SK-N-SH (cell line): ENCODE measurements around the gene PLAC1. TPM values are rescaled to one million over a fixed set of nuclear protein-coding genes. Genes with fewer than 3 reads are reported as not detected.

Experiments
- CTCF ChIA-PET: fragments of 300-600, 350-600 bp; formaldehyde crosslinking; extraction: SDS; loops from one replicate; lab custom pipeline; 2021; lab: Yijun Ruan, JAX
- POLR2A ChIA-PET: fragments of 350-600 bp; sonication (Branson Sonifier 250); formaldehyde crosslinking; extraction: SDS; loops from one replicate; lab custom pipeline; 2020; ENCODE audit warnings: antibody characterized with exemption, inconsistent platforms; lab: Yijun Ruan, JAX
- DNase-seq: peaks from one replicate; pipeline ENCODE4 v3.0.0; 2012
- H2AFZ ChIP-seq: fragments of 200-600 bp; sonication (generic); 2 replicates; pipeline ENCODE4 v1.8.1; 2016; ENCODE audit warnings: antibody characterized with exemption, mild to moderate bottlenecking, low read depth
- H3F3A ChIP-seq: fragments of 200-600 bp; sonication (generic); replicated peaks from 2 replicates; pipeline ENCODE3; 2016; ENCODE audit warnings: antibody characterized with exemption, mild to moderate bottlenecking; ENCODE audit not compliant: insufficient read depth
- H3K27ac ChIP-seq, 2 experiments: fragments of 200-500 bp in 1 of 2; fragments of 200-600 bp in 1 of 2; sonication (Bioruptor generic) in 1 of 2; sonication (generic), shearing (Covaris generic) in 1 of 2; 2 replicates each; pipeline versions ENCODE4 v1.5.1 to v1.6.1; 2014 to 2016; ENCODE audit warnings: low read depth in 2 of 2, inconsistent platforms in 1 of 2, low read length in 1 of 2, mild to moderate bottlenecking in 1 of 2, mixed read lengths in 1 of 2
- H3K27me3 ChIP-seq: fragments of 200-600 bp; sonication (generic), shearing (Covaris generic); 2 replicates; pipeline ENCODE4 v1.6.1; 2016; ENCODE audit warnings: mixed run types; ENCODE audit not compliant: insufficient read depth
- H3K36me3 ChIP-seq, 2 experiments: fragments of 200-500 bp in 1 of 2; fragments of 200-600 bp in 1 of 2; sonication (Bioruptor generic) in 1 of 2; sonication (generic) in 1 of 2; replicated peaks in 1 of 2; 2 replicates each; pipeline versions ENCODE3 to v1.5.1; 2014 to 2016; ENCODE audit warnings: low read length in 1 of 2, mild to moderate bottlenecking in 1 of 2; ENCODE audit not compliant: insufficient read depth in 2 of 2, control insufficient read depth in 1 of 2
- H3K4me1 ChIP-seq, 2 experiments: fragments of 200-500 bp in 1 of 2; fragments of 200-600 bp in 1 of 2; sonication (Bioruptor generic) in 1 of 2; sonication (generic), shearing (Covaris generic) in 1 of 2; 2 replicates each; pipeline versions ENCODE4 v1.5.1 to v1.6.1; 2014 to 2016; ENCODE audit warnings: low read depth in 1 of 2, low read length in 1 of 2, mixed run types in 1 of 2; ENCODE audit not compliant: insufficient read depth in 2 of 2, control insufficient read depth in 1 of 2
- H3K4me2 ChIP-seq: fragments of 200-600 bp; sonication (generic), shearing (Covaris generic); 2 replicates; pipeline ENCODE4 v1.6.1; 2017; ENCODE audit warnings: mixed run types
- H3K4me3 ChIP-seq, 2 experiments: fragments of 200-500 bp in 1 of 2; fragments of 200-600 bp in 1 of 2; sonication (Bioruptor generic) in 1 of 2; sonication (generic), shearing (Covaris generic) in 1 of 2; 2 replicates each; pipeline versions ENCODE4 v1.5.1 to v1.8.1; 2014 to 2016; ENCODE audit warnings: low read depth in 2 of 2, inconsistent platforms in 1 of 2, low read length in 1 of 2, mild to moderate bottlenecking in 1 of 2, mixed read lengths in 1 of 2, moderate library complexity in 1 of 2
- H3K79me2 ChIP-seq: fragments of 200-600 bp; sonication (generic); 2 replicates; pipeline ENCODE4 v1.8.1; 2017; ENCODE audit warnings: mild to moderate bottlenecking; ENCODE audit not compliant: insufficient read depth
- H3K9ac ChIP-seq: fragments of 200-600 bp; sonication (generic); 2 replicates; pipeline ENCODE4 v1.6.1; 2017; ENCODE audit warnings: mixed run types
- H3K9me2 ChIP-seq: fragments of 200-600 bp; sonication (generic); 2 replicates; pipeline ENCODE4 v1.6.1; 2017; ENCODE audit warnings: mixed run types
- H3K9me3 ChIP-seq: fragments of 200-600 bp; sonication (generic); 2 replicates; pipeline ENCODE4 v1.6.1; 2017; ENCODE audit warnings: mixed run types, mild to moderate bottlenecking, moderate library complexity
- H4K20me1 ChIP-seq: fragments of 200-600 bp; sonication (generic); 2 replicates; pipeline ENCODE4 v1.6.1; 2017; ENCODE audit warnings: mild to moderate bottlenecking, mixed run types; ENCODE audit not compliant: insufficient read depth
- FOSL2 ChIP-seq: IDR thresholded peaks from 2 replicates; pipeline ENCODE4 v1.4.0; 2012; ENCODE audit warnings: low read depth, mild to moderate bottlenecking, moderate library complexity, borderline replicate concordance
- FOXJ3 ChIP-seq: sonication (generic); formaldehyde crosslinking; IDR thresholded peaks from 2 replicates; pipeline ENCODE4 v1.5.1; 2020; ENCODE audit warnings: mild to moderate bottlenecking, missing genetic modification reagents
- GABPA ChIP-seq: IDR thresholded peaks from 2 replicates; pipeline ENCODE4 v1.4.0; 2012; ENCODE audit warnings: low read depth, mild to moderate bottlenecking
- GATA2 ChIP-seq: sonication (generic); formaldehyde crosslinking; IDR thresholded peaks from 2 replicates; pipeline ENCODE4 v1.5.0; 2020; ENCODE audit warnings: mild to moderate bottlenecking, missing genetic modification reagents
- JUND ChIP-seq: IDR thresholded peaks from 2 replicates; pipeline ENCODE4 v1.4.0; 2012
- MXI1 ChIP-seq: IDR thresholded peaks from 2 replicates; pipeline ENCODE4 v1.6.1; 2012; ENCODE audit warnings: mild to moderate bottlenecking, low read depth, low read length, improper control_type of control experiment
- NFIC ChIP-seq: IDR thresholded peaks from 2 replicates; pipeline ENCODE4 v1.4.0; 2012; ENCODE audit warnings: borderline replicate concordance
- NRF1 ChIP-seq: IDR thresholded peaks from 2 replicates; pipeline ENCODE4 v1.6.1; 2012; ENCODE audit warnings: low read depth, mild to moderate bottlenecking, low read length
- RXRA ChIP-seq: IDR thresholded peaks from 2 replicates; pipeline ENCODE4 v1.4.0; 2012; ENCODE audit warnings: low read depth, mild to moderate bottlenecking, borderline replicate concordance
- SMC3 ChIP-seq: IDR thresholded peaks from 2 replicates; pipeline ENCODE4 v1.6.1; 2012; ENCODE audit warnings: low read depth, low read length, improper control_type of control experiment
- TAF1 ChIP-seq: IDR thresholded peaks from 2 replicates; pipeline ENCODE4 v1.6.1; 2012; ENCODE audit warnings: low read depth, mild to moderate bottlenecking, low read length, moderate library complexity, borderline replicate concordance
- YY1 ChIP-seq: IDR thresholded peaks from 2 replicates; pipeline ENCODE4 v1.4.0; 2012; ENCODE audit warnings: low read depth, mild to moderate bottlenecking
- WGBS: methylation state at CpG from one replicate; pipeline ENCODE4 v1.1.6; 2017; ENCODE audit warnings: low lambda C conversion rate; 5-methylcytosine and 5-hydroxymethylcytosine counted together
- polyA plus RNA-seq, 3 experiments: library from polyadenylated mRNA; depleted of rRNA; stranded (reverse); fragments of >200 nt; gene quantifications; 2 replicates each; pipeline ENCODE4 v1.2.3, GENCODE V29; 2012
- TF ChIP-seq, protein P1 (sequence below): IDR thresholded peaks from 2 replicates; pipeline ENCODE4 v1.4.0; 2012; ENCODE audit warnings: low read depth, borderline replicate concordance
- TF ChIP-seq, protein P2 (sequence below): IDR thresholded peaks from 2 replicates; pipeline ENCODE4 v1.6.1; 2012; ENCODE audit warnings: mild to moderate bottlenecking, low read depth, low read length, moderate library complexity

The PLAC1 gene
- polyA plus RNA-seq, 1 of the 3 experiments (the other 2 are of a cell fraction), result 50.9 TPM

DNA sequence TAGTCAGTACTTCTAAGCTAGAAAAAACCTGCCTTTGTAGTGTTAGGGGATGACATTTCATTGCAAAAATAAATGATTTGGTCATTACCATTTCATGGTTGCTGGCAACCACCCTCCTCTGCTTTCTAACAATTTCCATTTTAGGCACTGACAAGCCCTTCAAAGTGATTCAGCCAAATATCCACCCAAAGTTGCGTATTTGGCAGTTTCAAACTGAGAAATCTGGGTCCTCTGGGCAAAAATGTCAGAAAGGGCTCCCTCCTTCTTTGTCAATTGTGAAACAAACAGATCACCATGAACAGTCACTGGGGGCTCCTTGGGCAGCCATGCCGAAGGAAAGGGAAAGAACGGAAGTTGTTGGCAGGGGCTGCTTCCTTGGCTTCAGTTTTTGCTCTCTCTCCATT is 33.0 kb downstream of the PLAC1 start:
- Histone ChIP-seq H3K9ac (no peak overlapping the region), H3K4me2 (no peak overlapping the region), H2AFZ (no peak overlapping the region), H4K20me1 (no peaks in the 10 kb centered on the region), H3K79me2 (peaks cover 4% of the 10 kb centered on the region; the same call in 1 of the 2 replicates), H3K27ac (no peak overlapping the region)
- 84% methylated on average over 3 of the region's 3 CpGs for WGBS
- POLR2A ChIA-PET, result no interaction called here
- no peak for TF ChIP-seq YY1
- TF ChIP-seq, protein P1, sequence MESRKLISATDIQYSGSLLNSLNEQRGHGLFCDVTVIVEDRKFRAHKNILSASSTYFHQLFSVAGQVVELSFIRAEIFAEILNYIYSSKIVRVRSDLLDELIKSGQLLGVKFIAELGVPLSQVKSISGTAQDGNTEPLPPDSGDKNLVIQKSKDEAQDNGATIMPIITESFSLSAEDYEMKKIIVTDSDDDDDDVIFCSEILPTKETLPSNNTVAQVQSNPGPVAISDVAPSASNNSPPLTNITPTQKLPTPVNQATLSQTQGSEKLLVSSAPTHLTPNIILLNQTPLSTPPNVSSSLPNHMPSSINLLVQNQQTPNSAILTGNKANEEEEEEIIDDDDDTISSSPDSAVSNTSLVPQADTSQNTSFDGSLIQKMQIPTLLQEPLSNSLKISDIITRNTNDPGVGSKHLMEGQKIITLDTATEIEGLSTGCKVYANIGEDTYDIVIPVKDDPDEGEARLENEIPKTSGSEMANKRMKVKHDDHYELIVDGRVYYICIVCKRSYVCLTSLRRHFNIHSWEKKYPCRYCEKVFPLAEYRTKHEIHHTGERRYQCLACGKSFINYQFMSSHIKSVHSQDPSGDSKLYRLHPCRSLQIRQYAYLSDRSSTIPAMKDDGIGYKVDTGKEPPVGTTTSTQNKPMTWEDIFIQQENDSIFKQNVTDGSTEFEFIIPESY, result no peak
- no peak for TF ChIP-seq FOSL2
- no peak for TF ChIP-seq FOXJ3 (CRISPR knock-in tag)
- TF ChIP-seq RXRA, result no peak
- TF ChIP-seq GABPA, result no peak
- TF ChIP-seq, protein P2, sequence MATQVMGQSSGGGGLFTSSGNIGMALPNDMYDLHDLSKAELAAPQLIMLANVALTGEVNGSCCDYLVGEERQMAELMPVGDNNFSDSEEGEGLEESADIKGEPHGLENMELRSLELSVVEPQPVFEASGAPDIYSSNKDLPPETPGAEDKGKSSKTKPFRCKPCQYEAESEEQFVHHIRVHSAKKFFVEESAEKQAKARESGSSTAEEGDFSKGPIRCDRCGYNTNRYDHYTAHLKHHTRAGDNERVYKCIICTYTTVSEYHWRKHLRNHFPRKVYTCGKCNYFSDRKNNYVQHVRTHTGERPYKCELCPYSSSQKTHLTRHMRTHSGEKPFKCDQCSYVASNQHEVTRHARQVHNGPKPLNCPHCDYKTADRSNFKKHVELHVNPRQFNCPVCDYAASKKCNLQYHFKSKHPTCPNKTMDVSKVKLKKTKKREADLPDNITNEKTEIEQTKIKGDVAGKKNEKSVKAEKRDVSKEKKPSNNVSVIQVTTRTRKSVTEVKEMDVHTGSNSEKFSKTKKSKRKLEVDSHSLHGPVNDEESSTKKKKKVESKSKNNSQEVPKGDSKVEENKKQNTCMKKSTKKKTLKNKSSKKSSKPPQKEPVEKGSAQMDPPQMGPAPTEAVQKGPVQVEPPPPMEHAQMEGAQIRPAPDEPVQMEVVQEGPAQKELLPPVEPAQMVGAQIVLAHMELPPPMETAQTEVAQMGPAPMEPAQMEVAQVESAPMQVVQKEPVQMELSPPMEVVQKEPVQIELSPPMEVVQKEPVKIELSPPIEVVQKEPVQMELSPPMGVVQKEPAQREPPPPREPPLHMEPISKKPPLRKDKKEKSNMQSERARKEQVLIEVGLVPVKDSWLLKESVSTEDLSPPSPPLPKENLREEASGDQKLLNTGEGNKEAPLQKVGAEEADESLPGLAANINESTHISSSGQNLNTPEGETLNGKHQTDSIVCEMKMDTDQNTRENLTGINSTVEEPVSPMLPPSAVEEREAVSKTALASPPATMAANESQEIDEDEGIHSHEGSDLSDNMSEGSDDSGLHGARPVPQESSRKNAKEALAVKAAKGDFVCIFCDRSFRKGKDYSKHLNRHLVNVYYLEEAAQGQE, result no peak
- TF ChIP-seq JUND, result no peak
- TF ChIP-seq NFIC, result no peak
- no peak for TF ChIP-seq TAF1
- no peak for TF ChIP-seq SMC3
- TF ChIP-seq MXI1, result no peak
- no peak for TF ChIP-seq GATA2 (CRISPR knock-in tag)
- no peak for TF ChIP-seq NRF1
- TF ChIP-seq, all 33 proteins: peak for 0
- Histone ChIP-seq H3F3A (peaks cover 23% of the 10 kb centered on the region), H3K4me1 (peaks cover 4 to 26% of the 10 kb centered on the region in 2 experiments), H3K9me3 (no peaks in the 10 kb centered on the region), H3K36me3 (no peaks in the 10 kb centered on the region), H3K9me2 (no peaks in the 10 kb centered on the region), H3K4me3 (no peak overlapping the region), H3K27me3 (no peaks in the 10 kb centered on the region)
- DNase-seq, result no peak
- CTCF ChIA-PET, result no interaction called here
